ENCODE results near the gene ARFIP1. TPM values are rescaled to one million over a fixed set of nuclear protein-coding genes. Genes with fewer than 3 reads are reported as not detected.

Gene ARFIP1
- total and polyA plus RNA-seq, 9 of the 15 experiments (the other 6 are each of a cell fraction or from before 2014, with no cell fraction given), result 14.1 to 25.1 (median 20.9) TPM

- DNase-seq (ENCODE audit: extremely low read depth in 1 of 4, low spot score in 3 of 4) (no peak), FAIRE-seq (no peak), ATAC-seq (no peak)
- ChIA-PET POLR2A (interaction anchor here (0.6 kb wide), 1 partner anchor 635 kb away, joined by 3 read pairs; no protein-coding TSS in a partner anchor), CTCF (ENCODE audit: low intra/inter-chr PET ratio) (no interaction called here)
- Histone ChIP-seq H3K36me3 (ENCODE audit: control insufficient read depth, insufficient read depth, low read length) (no peaks in the 10 kb centered on the region), H3K4me3 (no peak overlapping the region), H2AFZ (ENCODE audit: low read depth, low read length) (no peak overlapping the region), H3K4me1 (replicated peaks in 1 of 2; ENCODE audit: control insufficient read depth in 2 of 2, insufficient read depth in 2 of 2, low read length in 2 of 2) (no peaks in the 10 kb centered on the region; a peak in 1 of 5 replicates), H3K27ac (ENCODE audit: extremely low read depth, low read depth, low read length) (no peak overlapping the region), H3K27me3 (ENCODE audit: control insufficient read depth in 2 of 2, insufficient read depth in 2 of 2, low read length in 2 of 2) (no peaks in the 10 kb centered on the region), H3K4me2 (ENCODE audit: insufficient read depth, low read length) (no peak overlapping the region), H3K9ac (ENCODE audit: insufficient read depth in 1 of 2, low read depth in 2 of 2, low read length in 2 of 2) (no peak overlapping the region), H3K9me3 (replicated peaks; ENCODE audit: control insufficient read depth, insufficient read depth, low read depth, low read length) (no peaks in the 10 kb centered on the region), H4K20me1 (replicated peaks; ENCODE audit: control insufficient read depth, insufficient read depth, low read length) (no peaks in the 10 kb centered on the region), H3K79me2 (ENCODE audit: control insufficient read depth, insufficient read depth, low read length) (peaks cover 12% of the 10 kb centered on the region; the same call in 2 of the 3 replicates), H3K9me1 (ENCODE audit: control insufficient read depth, insufficient read depth, low read length) (no peaks in the 10 kb centered on the region)
- BruUV-seq (replicated peaks), result no TSS peak
- in situ Hi-C loops (cut with MboI), result no loop called here
- intact Hi-C loops (cut with micrococcal nuclease), result no loop called here
- WGBS (ENCODE audit: insufficient coverage, low coverage, missing lambda C conversion rate), result 70% methylated on average over 2 of the region's 2 CpGs
- TF ChIP-seq TRIM24 (IDR thresholded peaks at IDR 0.05) (no peak), GATA2 (CRISPR knock-in tag; IDR thresholded peaks at IDR 0.05) (no peak)
Measured at GRCh38 chr4:152805071-152805650, 25.4 kb downstream of the ARFIP1 start.

GRCh38 chr4:152805818-152806217 lies 26.1 kb downstream of the ARFIP1 start:
- in situ Hi-C loops (cut with MboI), result no loop called here
- Histone ChIP-seq H3K36me3 (ENCODE audit: control insufficient read depth, insufficient read depth, low read length) (no peaks in the 10 kb centered on the region), H3K9me1 (ENCODE audit: control insufficient read depth, insufficient read depth, low read length) (no peaks in the 10 kb centered on the region), H3K4me1 (replicated peaks in 1 of 2; ENCODE audit: control insufficient read depth in 2 of 2, insufficient read depth in 2 of 2, low read length in 2 of 2) (no peaks in the 10 kb centered on the region; a peak in 1 of 5 replicates), H4K20me1 (replicated peaks; ENCODE audit: control insufficient read depth, insufficient read depth, low read length) (no peaks in the 10 kb centered on the region), H3K4me3 (no peak overlapping the region), H3K27me3 (ENCODE audit: control insufficient read depth in 2 of 2, insufficient read depth in 2 of 2, low read length in 2 of 2) (no peaks in the 10 kb centered on the region), H3K27ac (ENCODE audit: extremely low read depth, low read depth, low read length) (no peak overlapping the region), H3K79me2 (ENCODE audit: control insufficient read depth, insufficient read depth, low read length) (peaks cover 12% of the 10 kb centered on the region; the same call in 2 of the 3 replicates), H3K9me3 (replicated peaks; ENCODE audit: control insufficient read depth, insufficient read depth, low read depth, low read length) (no peaks in the 10 kb centered on the region), H3K9ac (ENCODE audit: insufficient read depth in 1 of 2, low read depth in 2 of 2, low read length in 2 of 2) (no peak overlapping the region), H2AFZ (ENCODE audit: low read depth, low read length) (no peak overlapping the region), H3K4me2 (ENCODE audit: insufficient read depth, low read length) (no peak overlapping the region)
- 79% methylated on average over 2 of the region's 2 CpGs for WGBS (ENCODE audit: insufficient coverage, low coverage, missing lambda C conversion rate)
- FAIRE-seq, result no peak
- no peak for TF ChIP-seq STAG1 (CRISPR knock-in tag; IDR thresholded peaks at IDR 0.05; ENCODE audit: borderline replicate concordance)
- no peak for TF ChIP-seq ZNF311 (CRISPR knock-in tag; IDR thresholded peaks at IDR 0.05)
- ChIA-PET CTCF (ENCODE audit: low intra/inter-chr PET ratio) (no interaction called here), POLR2A (interaction anchor here (0.6 kb wide), 1 partner anchor 636 kb away, joined by 3 read pairs; no protein-coding TSS in a partner anchor)
- DNase-seq (ENCODE audit: extremely low read depth in 1 of 4, low spot score in 3 of 4), result no peak
- no TSS peak for BruUV-seq (replicated peaks)
- no peak for ATAC-seq
- intact Hi-C loops (cut with micrococcal nuclease), result no loop called here
